HUES64 (cell line): Measurements from ENCODE around the gene NHERF1.
A peak's percentile ranks its signal among the peaks of the same experiment; 100 is the strongest.

Experiments
- H3K27ac ChIP-seq: 2 replicates; pipeline ENCODE4 v1.7.0; 2013; ENCODE audit warnings: low read depth, low read length, inconsistent platforms
- H3K27me3 ChIP-seq: 2 replicates; pipeline ENCODE4 v1.6.1; 2013; ENCODE audit warnings: mild to moderate bottlenecking, low read length; ENCODE audit not compliant: insufficient read depth
- H3K36me3 ChIP-seq: 2 replicates; pipeline ENCODE4 v1.6.1; 2013; ENCODE audit warnings: mild to moderate bottlenecking, low read length; ENCODE audit not compliant: insufficient read depth
- H3K4me1 ChIP-seq: 2 replicates; pipeline ENCODE4 v1.6.1; 2013; ENCODE audit warnings: mild to moderate bottlenecking, low read length, moderate library complexity; ENCODE audit not compliant: insufficient read depth
- H3K4me3 ChIP-seq: 2 replicates; pipeline ENCODE4 v1.5.1; 2013; ENCODE audit warnings: mild to moderate bottlenecking, low read length, moderate library complexity
- H3K9ac ChIP-seq: 2 replicates; pipeline ENCODE4 v1.6.1; 2013; ENCODE audit warnings: mild to moderate bottlenecking, low read depth, low read length
- H3K9me3 ChIP-seq: 2 replicates; pipeline ENCODE4 v1.6.1; 2013; ENCODE audit warnings: low read depth, low read length; ENCODE audit not compliant: insufficient read depth
- WGBS: fragments of 150-250, 120-280 bp; methylation state at CpG from one replicate; pipeline ENCODE4 v1.1.7; 2013; ENCODE audit warnings: missing lambda C conversion rate; 5-methylcytosine and 5-hydroxymethylcytosine counted together

Gene NHERF1

GRCh38 chr17:74742978-74743545 is 5.4 kb upstream of the NHERF1 start:
- WGBS, result 91% methylated on average over 9 of the region's 9 CpGs
- no peak overlapping the region for H3K9ac ChIP-seq
- peaks cover 3% of the 10 kb centered on the region; the same call in 1 of the 2 replicates for H3K27me3 ChIP-seq
- no peak overlapping the region for H3K4me3 ChIP-seq
- peaks cover 40% of the 10 kb centered on the region for H3K4me1 ChIP-seq
- no peaks in the 10 kb centered on the region for H3K9me3 ChIP-seq
- H3K27ac ChIP-seq, result no peak overlapping the region
- H3K36me3 ChIP-seq, result no peaks in the 10 kb centered on the region

- H3K36me3 ChIP-seq, result no peaks in the 10 kb centered on the region
- no peak overlapping the region for H3K4me3 ChIP-seq
- no peak overlapping the region for H3K27ac ChIP-seq
- no peaks in the 10 kb centered on the region for H3K9me3 ChIP-seq
- no peaks in the 10 kb centered on the region for H3K27me3 ChIP-seq
- 72% methylated on average over 2 of the region's 2 CpGs for WGBS
- H3K4me1 ChIP-seq, result peaks cover 36% of the 10 kb centered on the region
- H3K9ac ChIP-seq, result no peak overlapping the region
These were observed 4.7 kb upstream of the NHERF1 start for GRCh38 chr17:74743755-74744154.

- no peaks in the 10 kb centered on the region for H3K9me3 ChIP-seq
- peaks cover under 1% of the 10 kb centered on the region; the same call in 1 of the 2 replicates for H3K27me3 ChIP-seq
- WGBS, result 64% methylated on average over 2 of the region's 2 CpGs
- H3K4me3 ChIP-seq, result no peak overlapping the region
- no peaks in the 10 kb centered on the region for H3K36me3 ChIP-seq
- H3K4me1 ChIP-seq, result peaks cover 36% of the 10 kb centered on the region
- no peak overlapping the region for H3K27ac ChIP-seq
- H3K9ac ChIP-seq, result no peak overlapping the region
These were observed 4.1 kb upstream of the NHERF1 start for GRCh38 chr17:74744349-74744713.

- Histone ChIP-seq H3K9ac (no peak overlapping the region), H3K27ac (no peak overlapping the region), H3K9me3 (no peaks in the 10 kb centered on the region), H3K4me3 (peak overlapping the region; percentile 50), H3K27me3 (peaks cover 6% of the 10 kb centered on the region; the same call in 1 of the 2 replicates), H3K36me3 (no peaks in the 10 kb centered on the region), H3K4me1 (peaks cover 38% of the 10 kb centered on the region)
- 25% methylated on average over 24 of the region's 24 CpGs for WGBS
These were observed 3.5 kb upstream of the NHERF1 start for GRCh38 chr17:74744714-74745547.

GRCh38 chr17:74745548-74746177 is 2.8 kb upstream of the NHERF1 start:
- WGBS, result 78% methylated on average over 6 of the region's 8 CpGs
- peaks cover 43% of the 10 kb centered on the region for H3K4me1 ChIP-seq
- no peaks in the 10 kb centered on the region for H3K9me3 ChIP-seq
- peaks cover 6% of the 10 kb centered on the region; the same call in 1 of the 2 replicates for H3K27me3 ChIP-seq
- no peak overlapping the region for H3K27ac ChIP-seq
- H3K4me3 ChIP-seq, result peak overlapping the region; percentile 50; the same call in 1 of the 2 replicates
- H3K9ac ChIP-seq, result no peak overlapping the region
- no peaks in the 10 kb centered on the region for H3K36me3 ChIP-seq

- peaks cover 49% of the 10 kb centered on the region for H3K4me1 ChIP-seq
These were observed 2.1 kb upstream of the NHERF1 start for GRCh38 chr17:74746376-74746775.

GRCh38 chr17:74746922-74747321 is 1.5 kb upstream of the NHERF1 start:
- Histone ChIP-seq H3K27me3 (peaks cover 6% of the 10 kb centered on the region; the same call in 1 of the 2 replicates), H3K4me3 (no peak overlapping the region), H3K36me3 (no peaks in the 10 kb centered on the region), H3K9me3 (no peaks in the 10 kb centered on the region), H3K27ac (peak overlapping the region; percentile 43; the same call in 1 of the 2 replicates), H3K4me1 (peaks cover 48% of the 10 kb centered on the region), H3K9ac (no peak overlapping the region)
- 41% methylated on average over 6 of the region's 6 CpGs for WGBS

More at GRCh38 chr17:74746376-74746775, 2.1 kb upstream of the NHERF1 start:
- Histone ChIP-seq H3K4me3 (no peak overlapping the region), H3K9me3 (no peaks in the 10 kb centered on the region), H3K36me3 (no peaks in the 10 kb centered on the region), H3K9ac (no peak overlapping the region), H3K27ac (no peak overlapping the region), H3K27me3 (peaks cover 6% of the 10 kb centered on the region; the same call in 1 of the 2 replicates)
- 76% methylated on average over 5 of the region's 5 CpGs for WGBS

GRCh38 chr17:74748279-74748528 is 224 bp upstream of the NHERF1 start:
- Histone ChIP-seq H3K36me3 (no peaks in the 10 kb centered on the region), H3K4me1 (peaks cover 43% of the 10 kb centered on the region), H3K27ac (no peak overlapping the region), H3K9ac (no peak overlapping the region), H3K9me3 (no peaks in the 10 kb centered on the region), H3K27me3 (peaks cover 6% of the 10 kb centered on the region; the same call in 1 of the 2 replicates), H3K4me3 (peak overlapping the region; percentile 88)
- WGBS, result under 1% methylated on average over 34 of the region's 34 CpGs

- Histone ChIP-seq H3K27ac (no peak overlapping the region), H3K9ac (peak overlapping the region; percentile 79), H3K36me3 (no peaks in the 10 kb centered on the region), H3K4me1 (peaks cover 43% of the 10 kb centered on the region), H3K4me3 (peak overlapping the region; percentile 88), H3K27me3 (peaks cover 6% of the 10 kb centered on the region; the same call in 1 of the 2 replicates), H3K9me3 (no peaks in the 10 kb centered on the region)
- 1% methylated on average over 46 of the region's 46 CpGs for WGBS
These were observed 1.0 kb downstream of the NHERF1 start for GRCh38 chr17:74749279-74750038.

GRCh38 chr17:74750039-74750326 is 1.6 kb downstream of the NHERF1 start:
- Histone ChIP-seq H3K27me3 (peaks cover 6% of the 10 kb centered on the region; the same call in 1 of the 2 replicates), H3K9me3 (no peaks in the 10 kb centered on the region), H3K9ac (no peak overlapping the region; the same call in 1 of the 2 replicates), H3K27ac (no peak overlapping the region), H3K4me3 (peak overlapping the region; percentile 88), H3K36me3 (no peaks in the 10 kb centered on the region), H3K4me1 (peaks cover 40% of the 10 kb centered on the region)
- WGBS, result 60% methylated on average over 6 of the region's 6 CpGs
